ENCODE results near the gene SYTL2. TPM values are rescaled to one million over a fixed set of nuclear protein-coding genes. Genes with fewer than 3 reads are reported as not detected.
"Not testable (repeated sequence)": the region's sequence is repeated elsewhere in the genome, so short reads cannot be mapped to it uniquely, and the experiment has no call there.

The SYTL2 gene
- total and polyA plus RNA-seq, 9 donors: 4.2 to 26.1 (median 8.2) TPM

DNA sequence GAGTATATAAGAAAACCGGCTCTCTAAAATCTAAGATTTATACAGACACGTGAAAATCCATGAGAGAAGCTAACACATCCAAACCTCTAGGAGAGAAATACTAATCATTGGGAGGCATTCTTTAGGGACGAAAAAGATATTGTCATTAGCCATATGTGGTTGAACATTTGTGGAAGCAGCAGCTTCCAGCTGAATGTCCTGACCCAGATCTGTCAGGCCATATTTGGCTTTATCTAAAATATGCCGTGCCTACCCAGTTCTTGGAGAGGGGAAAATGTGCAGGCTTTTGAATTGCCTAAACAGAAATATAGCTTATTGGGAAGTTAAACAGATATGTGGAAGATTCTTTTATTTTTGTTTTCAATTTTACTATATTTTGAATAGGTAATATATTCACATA lies 131.4 kb downstream of the SYTL2 start:
- Histone ChIP-seq H3K27ac (no peak overlapping the region), H3K4me3 (no peak overlapping the region), H3K4me1 (ENCODE audit: insufficient read depth) (peaks cover 3% of the 10 kb centered on the region), H3K36me3 (no peaks in the 10 kb centered on the region), H3K9me3 (no peaks in the 10 kb centered on the region), H3K27me3 (no peaks in the 10 kb centered on the region)
- DNase-seq: no peak
- TF ChIP-seq, protein P1, sequence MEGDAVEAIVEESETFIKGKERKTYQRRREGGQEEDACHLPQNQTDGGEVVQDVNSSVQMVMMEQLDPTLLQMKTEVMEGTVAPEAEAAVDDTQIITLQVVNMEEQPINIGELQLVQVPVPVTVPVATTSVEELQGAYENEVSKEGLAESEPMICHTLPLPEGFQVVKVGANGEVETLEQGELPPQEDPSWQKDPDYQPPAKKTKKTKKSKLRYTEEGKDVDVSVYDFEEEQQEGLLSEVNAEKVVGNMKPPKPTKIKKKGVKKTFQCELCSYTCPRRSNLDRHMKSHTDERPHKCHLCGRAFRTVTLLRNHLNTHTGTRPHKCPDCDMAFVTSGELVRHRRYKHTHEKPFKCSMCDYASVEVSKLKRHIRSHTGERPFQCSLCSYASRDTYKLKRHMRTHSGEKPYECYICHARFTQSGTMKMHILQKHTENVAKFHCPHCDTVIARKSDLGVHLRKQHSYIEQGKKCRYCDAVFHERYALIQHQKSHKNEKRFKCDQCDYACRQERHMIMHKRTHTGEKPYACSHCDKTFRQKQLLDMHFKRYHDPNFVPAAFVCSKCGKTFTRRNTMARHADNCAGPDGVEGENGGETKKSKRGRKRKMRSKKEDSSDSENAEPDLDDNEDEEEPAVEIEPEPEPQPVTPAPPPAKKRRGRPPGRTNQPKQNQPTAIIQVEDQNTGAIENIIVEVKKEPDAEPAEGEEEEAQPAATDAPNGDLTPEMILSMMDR (IDR thresholded peaks at IDR 0.05): no peak
- TF ChIP-seq EP300 (IDR thresholded peaks at IDR 0.05) (no peak), POLR2A (IDR thresholded peaks at IDR 0.05) (no peak)
- WGBS, 3 donors: 30 to 43% (median 37%) methylated on average over 4 of the region's 4 CpGs
- intact Hi-C loops (cut with DNase I): no loop called here

DNA sequence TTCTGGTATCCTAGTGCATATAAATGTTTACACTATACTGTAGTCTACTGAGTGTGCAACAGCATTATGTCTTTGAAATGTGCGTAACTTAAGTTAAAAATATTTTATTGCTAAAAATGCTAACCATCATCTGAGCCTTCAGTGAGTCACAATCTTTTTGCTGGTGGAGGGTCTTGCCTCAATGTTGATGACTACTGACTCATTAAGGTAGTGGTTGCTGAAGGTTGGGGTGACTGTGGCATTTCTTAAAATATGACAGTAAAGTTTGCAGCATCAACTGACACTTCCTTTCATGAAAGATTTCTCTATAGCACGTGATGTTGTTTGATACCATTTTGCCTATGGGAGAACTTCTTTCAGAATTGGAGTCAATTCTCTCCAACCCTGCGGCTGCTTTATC lies 137.5 kb downstream of the SYTL2 start:
- Histone ChIP-seq H3K27me3 (no peaks in the 10 kb centered on the region), H3K36me3 (no peaks in the 10 kb centered on the region), H3K4me3 (no peak overlapping the region), H3K9me3 (no peaks in the 10 kb centered on the region), H3K27ac (no peak overlapping the region), H3K4me1 (ENCODE audit: insufficient read depth) (no peaks in the 10 kb centered on the region)
- no peak for TF ChIP-seq POLR2A (IDR thresholded peaks at IDR 0.05)
- WGBS, 3 donors: 95 to 98% (median 97%) methylated on average over 3 of the region's 3 CpGs
- DNase-seq: no peak
- intact Hi-C loops (cut with DNase I): no loop called here

DNA sequence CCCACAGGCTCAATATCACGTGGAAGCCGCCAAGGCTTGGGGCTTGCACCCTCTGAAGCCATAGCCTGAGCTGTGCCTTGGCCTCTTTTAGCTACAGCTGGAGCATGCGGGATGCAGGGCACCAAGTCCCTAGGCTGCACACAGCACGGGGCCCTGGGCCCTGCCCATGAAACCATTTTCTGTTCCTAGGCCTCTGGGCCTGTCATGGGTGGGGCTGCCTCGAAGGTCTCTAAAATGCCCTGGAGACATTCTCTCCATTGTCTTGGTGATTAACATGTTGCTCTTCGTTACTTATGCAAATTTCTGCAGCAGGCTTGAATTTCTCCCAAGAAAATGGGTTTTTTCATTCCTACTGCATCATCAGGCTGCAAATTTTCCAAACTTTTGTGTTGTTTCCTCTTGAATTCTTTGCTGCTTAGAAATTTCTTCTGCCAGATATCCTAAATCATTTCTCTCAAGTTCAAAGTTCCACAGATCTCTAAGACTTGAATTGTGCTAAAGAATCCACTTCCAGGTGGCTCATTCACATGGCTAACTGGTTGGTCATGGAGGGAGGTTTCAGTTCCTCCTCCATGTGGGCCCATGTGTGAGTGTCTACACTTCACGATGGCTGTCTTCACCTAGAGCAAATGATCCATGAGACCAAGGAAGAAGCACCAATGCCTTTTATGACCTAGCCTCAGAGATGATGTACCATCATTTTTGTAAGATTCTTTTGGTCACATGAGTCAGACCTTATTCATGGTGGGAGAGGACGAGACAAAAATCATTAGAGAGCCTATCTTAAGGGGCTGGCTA lies 138.6 kb downstream of the SYTL2 start:
- intact Hi-C loops (cut with DNase I): no loop called here
- WGBS, 3 donors: 87 to 91% (median 89%) methylated on average over 8 of the region's 8 CpGs

DNA sequence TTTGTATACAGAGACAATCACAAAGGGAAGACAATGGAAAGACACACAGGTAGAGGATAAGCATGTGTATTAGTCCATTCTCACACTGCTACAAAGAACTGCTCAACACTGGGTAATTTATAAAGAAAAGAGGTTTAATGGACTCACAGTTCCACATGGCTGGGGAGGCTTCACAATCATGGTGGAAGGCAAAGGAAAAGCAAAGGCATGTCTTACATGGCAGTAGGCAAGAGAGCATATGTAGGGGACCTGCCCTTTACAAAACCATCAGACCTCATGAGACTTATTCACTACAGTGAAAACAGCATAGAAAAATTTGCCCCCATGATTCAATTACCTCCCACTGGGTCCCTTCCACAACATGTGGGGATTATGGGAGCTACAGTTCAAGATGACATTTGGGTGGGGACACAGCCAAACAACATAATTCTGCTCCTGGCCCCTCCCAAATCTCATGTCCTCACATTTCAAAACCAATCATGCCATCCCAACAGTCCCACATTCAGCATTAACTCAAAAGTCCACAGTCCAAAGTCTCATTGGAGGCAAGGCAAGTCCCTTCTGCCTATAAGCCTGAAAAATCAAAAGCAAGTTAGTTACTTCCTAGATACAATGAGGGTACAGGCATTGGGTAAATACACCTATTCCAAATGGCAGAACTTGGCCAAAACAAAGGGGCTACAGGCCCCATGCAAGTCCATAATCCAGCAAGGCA lies 139.8 kb downstream of the SYTL2 start:
- H3K4me1 ChIP-seq (ENCODE audit: insufficient read depth); H3K4me3 ChIP-seq; H3K9me3 ChIP-seq; H3K27ac ChIP-seq; intact Hi-C loops (cut with DNase I); H3K36me3 ChIP-seq; H3K27me3 ChIP-seq; DNase-seq: not testable (repeated sequence)

More for the DNA sequence above, 138.6 kb downstream of the SYTL2 start:
- Histone ChIP-seq H3K4me1 (ENCODE audit: insufficient read depth) (no peaks in the 10 kb centered on the region), H3K27ac (no peak overlapping the region), H3K27me3 (no peaks in the 10 kb centered on the region), H3K9me3 (no peaks in the 10 kb centered on the region), H3K36me3 (no peaks in the 10 kb centered on the region), H3K4me3 (no peak overlapping the region)
- TF ChIP-seq POLR2A (IDR thresholded peaks at IDR 0.05) (no peak), EP300 (IDR thresholded peaks at IDR 0.05) (no peak)
- TF ChIP-seq, protein P1 (IDR thresholded peaks at IDR 0.05): no peak
- DNase-seq: no peak

DNA sequence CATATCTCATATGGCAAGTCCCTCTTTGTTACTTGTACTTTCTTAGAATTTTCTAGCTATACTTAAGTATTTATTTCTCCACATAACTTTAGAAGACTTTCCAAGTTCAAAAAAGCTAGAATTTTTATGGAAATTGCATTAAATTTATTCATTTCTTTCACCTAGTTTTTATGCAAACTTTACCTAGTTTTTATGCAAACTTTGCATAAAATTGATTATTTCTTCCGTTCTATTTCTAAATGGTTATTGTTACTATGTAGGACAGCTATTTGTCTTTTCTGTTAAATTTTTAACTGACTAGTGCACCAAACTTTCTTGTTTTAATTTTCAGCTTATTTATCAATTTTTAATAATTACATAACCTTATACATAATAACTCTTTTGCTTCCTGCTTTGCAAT lies 142.8 kb downstream of the SYTL2 start:
- Histone ChIP-seq H3K9me3 (no peaks in the 10 kb centered on the region), H3K4me1 (ENCODE audit: insufficient read depth) (no peaks in the 10 kb centered on the region), H3K36me3 (no peaks in the 10 kb centered on the region), H3K4me3 (no peak overlapping the region), H3K27me3 (no peaks in the 10 kb centered on the region), H3K27ac (no peak overlapping the region)
- DNase-seq: no peak
- TF ChIP-seq POLR2A (IDR thresholded peaks at IDR 0.05) (no peak), EP300 (IDR thresholded peaks at IDR 0.05) (no peak)
- TF ChIP-seq, protein P1 (IDR thresholded peaks at IDR 0.05): no peak
- intact Hi-C loops (cut with DNase I): no loop called here
- 86 to 96% (median 89%) methylated on average over 1 of the region's 1 CpG for WGBS, 3 donors

Data from ovary (tissue), 9 donors.